Chondrocyte (in vitro differentiated cells): ENCODE data around the gene C11orf68. TPM values are rescaled to one million over a fixed set of nuclear protein-coding genes. Genes with fewer than 3 reads are reported as not detected.

Experiments used
- DNase-seq: peaks from one replicate; pipeline ENCODE4 v3.0.0; 2021; ENCODE audit warnings: mixed read lengths, low spot score
- H3K27ac Mint-ChIP-seq: one replicate; pipeline ENCODE4 v1.8.0; 2021; ENCODE audit warnings: mild to moderate bottlenecking, moderate library complexity, mixed read lengths; ENCODE audit not compliant: unreplicated experiment
- H3K27me3 Mint-ChIP-seq: 2 replicates; pipeline ENCODE4 v1.8.0; 2021; ENCODE audit warnings: low read depth, mixed read lengths
- H3K36me3 Mint-ChIP-seq: 2 replicates; pipeline ENCODE4 v1.8.0; 2021; ENCODE audit warnings: low read depth, mixed read lengths
- H3K4me1 Mint-ChIP-seq: 2 replicates; pipeline ENCODE4 v1.8.0; 2021; ENCODE audit warnings: low read depth, mild to moderate bottlenecking, mixed read lengths
- H3K4me3 Mint-ChIP-seq: one replicate; pipeline ENCODE4 v1.8.0; 2021; ENCODE audit warnings: mild to moderate bottlenecking, moderate library complexity, mixed read lengths; ENCODE audit not compliant: unreplicated experiment
- H3K9me3 Mint-ChIP-seq: 2 replicates; pipeline ENCODE4 v1.8.0; 2021; ENCODE audit warnings: low read depth, mixed read lengths
- total RNA-seq: library from RNA; stranded (reverse); gene quantifications from 3 replicates; pipeline ENCODE4 v1.2.1, GENCODE V29; 2021
- TF ChIP-seq, protein P1 (sequence below): fragments of 200-600 bp; sonication (generic); IDR thresholded peaks from 2 replicates; pipeline ENCODE4 v1.5.0; 2021; ENCODE audit warnings: antibody characterized with exemption, mild to moderate bottlenecking, moderate library complexity

The C11orf68 gene
- total RNA-seq, 1 donor from 2014 or later, result 68.8 TPM

DNA sequence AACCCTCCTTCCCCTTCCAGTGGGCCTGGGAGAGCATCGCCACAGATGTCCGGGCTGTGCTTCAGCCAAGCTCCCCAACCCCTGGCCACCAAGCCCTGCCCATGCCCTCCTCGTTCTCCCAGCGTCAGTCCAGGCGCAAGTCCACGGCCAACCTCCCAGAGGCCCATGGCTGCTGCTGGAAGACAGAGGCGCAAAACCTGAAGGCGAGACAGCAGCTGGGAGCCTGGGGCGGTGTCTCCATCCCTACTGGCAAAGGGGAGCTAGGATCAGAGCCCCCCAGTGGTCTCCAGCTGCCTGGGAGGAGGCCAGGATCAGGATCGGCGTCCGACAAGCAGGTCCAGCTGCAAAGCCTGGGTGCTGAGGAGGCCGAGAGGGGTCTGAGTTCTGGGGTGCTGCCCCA is 28.3 kb upstream of the C11orf68 start:
- Mint-ChIP-seq H3K36me3 (no peaks in the 10 kb centered on the region), H3K9me3 (no peaks in the 10 kb centered on the region), H3K4me1 (no peaks in the 10 kb centered on the region), H3K4me3 (no peak overlapping the region), H3K27me3 (peaks cover 3% of the 10 kb centered on the region), H3K27ac (no peak overlapping the region)
- TF ChIP-seq, protein P1, sequence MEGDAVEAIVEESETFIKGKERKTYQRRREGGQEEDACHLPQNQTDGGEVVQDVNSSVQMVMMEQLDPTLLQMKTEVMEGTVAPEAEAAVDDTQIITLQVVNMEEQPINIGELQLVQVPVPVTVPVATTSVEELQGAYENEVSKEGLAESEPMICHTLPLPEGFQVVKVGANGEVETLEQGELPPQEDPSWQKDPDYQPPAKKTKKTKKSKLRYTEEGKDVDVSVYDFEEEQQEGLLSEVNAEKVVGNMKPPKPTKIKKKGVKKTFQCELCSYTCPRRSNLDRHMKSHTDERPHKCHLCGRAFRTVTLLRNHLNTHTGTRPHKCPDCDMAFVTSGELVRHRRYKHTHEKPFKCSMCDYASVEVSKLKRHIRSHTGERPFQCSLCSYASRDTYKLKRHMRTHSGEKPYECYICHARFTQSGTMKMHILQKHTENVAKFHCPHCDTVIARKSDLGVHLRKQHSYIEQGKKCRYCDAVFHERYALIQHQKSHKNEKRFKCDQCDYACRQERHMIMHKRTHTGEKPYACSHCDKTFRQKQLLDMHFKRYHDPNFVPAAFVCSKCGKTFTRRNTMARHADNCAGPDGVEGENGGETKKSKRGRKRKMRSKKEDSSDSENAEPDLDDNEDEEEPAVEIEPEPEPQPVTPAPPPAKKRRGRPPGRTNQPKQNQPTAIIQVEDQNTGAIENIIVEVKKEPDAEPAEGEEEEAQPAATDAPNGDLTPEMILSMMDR, result no peak
- no peak for DNase-seq

DNA sequence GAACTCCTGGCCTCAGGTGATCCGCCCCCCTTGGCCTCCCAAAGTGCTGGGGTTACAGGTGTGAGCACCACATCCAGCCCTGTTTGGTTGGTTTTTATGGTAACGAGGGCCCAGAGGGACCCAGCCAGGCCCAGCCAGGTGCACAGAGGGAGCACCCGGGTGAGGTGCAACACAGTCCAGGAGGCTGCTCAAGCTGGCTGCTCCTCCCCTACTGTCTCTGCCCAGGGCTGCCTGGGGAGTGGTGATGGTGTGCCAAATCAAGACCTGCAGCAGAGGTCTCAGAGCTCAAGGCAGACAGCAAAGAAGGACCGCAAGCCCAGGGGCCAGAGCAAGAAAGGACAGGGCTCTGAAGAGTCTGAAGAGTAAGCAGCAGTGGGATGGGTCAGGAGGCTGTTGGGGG is 27.8 kb upstream of the C11orf68 start:
- Mint-ChIP-seq H3K4me3 (no peak overlapping the region), H3K36me3 (no peaks in the 10 kb centered on the region), H3K27me3 (peaks cover 3% of the 10 kb centered on the region), H3K27ac (no peak overlapping the region), H3K9me3 (no peaks in the 10 kb centered on the region), H3K4me1 (peaks cover under 1% of the 10 kb centered on the region)
- TF ChIP-seq, protein P1, result no peak
- DNase-seq, result no peak

DNA sequence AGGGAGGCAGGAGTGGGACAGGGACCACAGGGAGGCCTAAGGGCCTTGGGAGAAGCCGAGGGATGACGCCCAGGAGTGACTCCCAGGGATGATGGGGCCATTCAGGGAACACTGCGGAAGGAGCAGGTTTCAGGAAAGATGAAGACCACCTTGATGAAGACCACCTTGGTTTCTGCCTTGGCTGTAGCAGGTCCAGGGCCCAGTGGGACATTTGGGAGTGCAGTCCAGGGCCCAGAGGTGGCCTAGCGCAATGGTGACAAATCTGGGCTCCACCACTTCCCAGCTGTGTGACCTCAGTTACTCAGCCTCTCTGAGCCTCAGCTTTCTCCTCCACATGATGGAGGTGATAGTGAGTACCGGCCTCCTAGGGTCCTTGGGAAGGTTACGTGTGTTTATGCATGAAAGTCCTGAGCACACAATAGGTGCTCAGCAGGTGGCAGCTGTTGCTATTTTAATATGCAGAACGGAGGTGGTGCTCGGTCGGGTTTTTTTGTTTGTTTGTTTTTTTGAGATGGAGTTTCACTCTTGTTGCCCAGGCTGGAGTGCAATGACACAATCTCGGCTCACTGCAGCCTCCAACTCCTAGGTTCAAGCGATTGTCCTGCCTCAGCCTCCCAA is 27.2 kb upstream of the C11orf68 start:
- no peaks in the 10 kb centered on the region for H3K36me3 Mint-ChIP-seq

DNA sequence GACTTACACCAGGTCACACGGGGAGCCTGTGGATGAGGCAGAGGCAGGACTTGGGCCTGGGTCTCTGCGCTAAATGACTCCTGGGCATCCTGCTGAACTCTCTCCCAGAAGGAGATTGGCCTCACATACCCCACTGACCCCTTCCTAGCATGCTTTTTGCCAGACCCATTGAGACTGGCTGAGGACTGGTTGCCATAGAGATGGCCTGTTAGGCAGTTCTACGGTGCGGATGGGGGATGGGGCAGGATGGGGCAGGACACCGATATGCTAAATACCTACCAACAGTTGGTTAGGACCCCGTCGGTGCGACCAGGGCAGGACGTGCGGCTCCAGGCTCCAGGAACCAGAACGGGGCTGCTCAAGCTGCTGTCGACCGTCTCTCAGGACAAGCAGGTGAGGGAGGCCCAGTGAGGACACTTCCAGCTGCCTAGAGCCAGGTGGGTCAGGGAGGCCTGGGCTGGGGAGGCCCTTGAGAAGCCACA is 26.6 kb upstream of the C11orf68 start, which contains the start of gene TSGA10IP:
TSS of gene TSGA10IP (plus strand) at position 51 of the 482 bp plus-strand sequence. CDS start at position 247, 196 bp downstream.
- Mint-ChIP-seq H3K4me1 (peaks cover 6% of the 10 kb centered on the region), H3K27ac (no peak within 1 kb of the TSS), H3K9me3 (no peaks in the 10 kb centered on the region), H3K36me3 (no peaks in the 10 kb centered on the region), H3K4me3 (no peak within 1 kb of the TSS), H3K27me3 (peaks cover 3% of the 10 kb centered on the region)
- no peak for DNase-seq
- TF ChIP-seq, protein P1, result no peak

More for the DNA sequence above, 27.2 kb upstream of the C11orf68 start:
- H3K4me1 Mint-ChIP-seq, result peaks cover 6% of the 10 kb centered on the region
- peaks cover 3% of the 10 kb centered on the region for H3K27me3 Mint-ChIP-seq
- no peaks in the 10 kb centered on the region for H3K9me3 Mint-ChIP-seq
- no peak overlapping the region for H3K4me3 Mint-ChIP-seq
- no peak for DNase-seq
- TF ChIP-seq, protein P1, result no peak
- no peak overlapping the region for H3K27ac Mint-ChIP-seq

DNA sequence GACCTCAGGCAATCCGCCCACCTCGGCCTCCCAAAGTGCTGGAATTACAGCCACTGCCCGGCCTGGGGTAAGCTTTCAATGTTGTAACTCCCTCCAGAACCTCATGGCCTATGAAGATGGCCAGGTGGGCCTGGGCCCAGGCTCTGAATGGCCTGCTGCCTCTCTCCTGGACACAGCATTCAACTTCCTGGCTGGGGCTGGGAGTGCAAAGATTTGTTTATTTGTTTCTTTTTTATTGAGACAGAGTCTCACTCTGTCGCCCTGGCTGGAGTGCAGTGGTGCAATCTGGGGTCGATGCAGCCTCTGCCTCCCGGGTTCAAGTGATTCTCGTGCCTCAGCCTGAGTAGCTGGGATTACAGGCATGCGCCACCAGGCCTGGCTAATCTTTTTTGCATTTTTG is 25.9 kb upstream of the C11orf68 start:
- TF ChIP-seq, protein P1, result no peak
- Mint-ChIP-seq H3K27ac (no peak overlapping the region), H3K36me3 (no peaks in the 10 kb centered on the region), H3K9me3 (no peaks in the 10 kb centered on the region), H3K4me3 (no peak overlapping the region), H3K4me1 (peaks cover 6% of the 10 kb centered on the region), H3K27me3 (peaks cover 3% of the 10 kb centered on the region)
- no peak for DNase-seq
